ENCODE measurements around the gene AGL. TPM values are rescaled to one million over a fixed set of nuclear protein-coding genes. Genes with fewer than 3 reads are reported as not detected.
A peak's percentile ranks its signal among the peaks of the same experiment; 100 is the strongest.

AGL gene
- total and polyA plus RNA-seq, 4 experiments from 2014 or later = 9.0 to 20.5 (median 15.0) TPM

DNA sequence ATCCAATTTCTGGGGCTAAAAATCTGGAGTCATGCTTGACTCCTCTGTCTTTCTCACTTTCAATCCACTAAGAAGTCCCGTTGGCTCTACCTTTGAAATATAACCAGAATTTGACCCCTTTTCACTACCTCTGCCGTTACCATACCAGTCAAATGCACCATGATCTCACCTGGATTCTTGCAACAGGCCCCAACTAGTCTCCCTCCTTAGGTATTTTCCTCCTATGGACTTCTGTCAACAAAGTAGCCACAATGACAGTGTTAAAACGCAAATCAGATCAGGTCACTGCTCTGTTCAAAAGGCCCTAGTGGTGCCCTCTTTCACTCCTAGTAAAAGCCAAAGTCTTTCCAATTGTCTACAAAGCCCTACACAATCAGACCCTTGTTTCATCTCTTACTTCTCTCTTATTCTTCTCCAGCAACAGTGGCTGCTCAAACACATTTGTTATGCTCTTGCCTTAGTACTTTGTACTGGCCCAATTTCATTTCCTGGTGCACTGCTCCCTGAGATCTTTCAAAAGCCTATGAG lies 35.7 kb upstream of the AGL start:
- CTCF ChIA-PET (ENCODE audit: partially characterized antibody) = no interaction called here
- no peaks in the 10 kb centered on the region for H3K36me3 Mint-ChIP-seq
- H3K4me1 Mint-ChIP-seq = no peaks in the 10 kb centered on the region

DNA sequence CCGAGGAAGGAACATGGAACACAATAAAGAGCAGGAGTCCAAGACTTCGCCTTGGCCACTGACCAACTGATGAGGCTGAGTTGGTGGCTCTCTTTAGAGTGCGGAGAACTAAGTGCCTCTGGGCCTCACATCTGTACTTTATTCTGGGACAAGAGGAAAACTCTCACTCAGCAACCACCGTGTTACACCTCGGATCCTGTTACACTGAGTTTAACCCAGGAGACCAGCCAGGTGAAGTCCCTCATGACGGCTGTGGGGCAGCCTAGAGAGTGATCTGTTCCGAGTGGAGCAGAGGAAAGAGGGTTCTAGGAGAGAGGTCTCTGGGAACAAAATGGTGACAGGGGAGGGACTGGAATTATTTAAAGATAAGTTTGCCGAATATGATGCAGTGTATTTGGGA lies 33.5 kb upstream of the AGL start:
- Histone ChIP-seq H3K9me3 (ENCODE audit: control insufficient read depth in 1 of 2, low read length in 2 of 2) (no peaks in the 10 kb centered on the region), H3K36me3 (ENCODE audit: insufficient read depth, low read length) (no peaks in the 10 kb centered on the region), H3K4me1 (ENCODE audit: insufficient read depth, low read length) (peaks cover 15% of the 10 kb centered on the region), H3K27me3 (ENCODE audit: insufficient read depth, low read length) (no peaks in the 10 kb centered on the region), H3K27ac (ENCODE audit: low read depth, low read length) (no peak overlapping the region), H3K4me3 (ENCODE audit: low read length in 2 of 2) (no peak overlapping the region)
- H3K36me3 Mint-ChIP-seq = no peaks in the 10 kb centered on the region
- CTCF ChIA-PET (ENCODE audit: partially characterized antibody) = no interaction called here
- POLR2A ChIA-PET (ENCODE audit: partially characterized antibody) = no interaction called here
- intact Hi-C loops (cut with micrococcal nuclease) = no loop called here
- H3K9me3 Mint-ChIP-seq = no peaks in the 10 kb centered on the region
- H3K4me1 Mint-ChIP-seq = peaks cover 5 to 13% (median 10%) of the 10 kb centered on the region in 4 donors
- H3K27ac Mint-ChIP-seq = peak overlapping the region in 1 of 7 donors; percentile 38
- no peak overlapping the region for H3K4me3 Mint-ChIP-seq
- peaks cover 2 to 8% of the 10 kb centered on the region in 2 donors for H3K27me3 Mint-ChIP-seq
- no peak for DNase-seq

More for the DNA sequence above, 35.7 kb upstream of the AGL start:
- H3K36me3 ChIP-seq (ENCODE audit: insufficient read depth, low read length) = no peaks in the 10 kb centered on the region
- DNase-seq = no peak
- POLR2A ChIA-PET (ENCODE audit: partially characterized antibody) = no interaction called here
- H3K27ac Mint-ChIP-seq = no peak overlapping the region
- intact Hi-C loops (cut with micrococcal nuclease) = no loop called here
- no peak overlapping the region for H3K27ac ChIP-seq (ENCODE audit: low read depth, low read length)
- H3K27me3 Mint-ChIP-seq = peaks cover 2 to 11% of the 10 kb centered on the region in 2 donors
- H3K27me3 ChIP-seq (ENCODE audit: insufficient read depth, low read length) = no peaks in the 10 kb centered on the region
- H3K9me3 Mint-ChIP-seq = no peaks in the 10 kb centered on the region
- H3K9me3 ChIP-seq (ENCODE audit: control insufficient read depth in 1 of 2, low read length in 2 of 2) = no peaks in the 10 kb centered on the region
- H3K4me1 ChIP-seq (ENCODE audit: insufficient read depth, low read length) = no peaks in the 10 kb centered on the region
- no peak overlapping the region for H3K4me3 Mint-ChIP-seq
- H3K4me3 ChIP-seq (ENCODE audit: low read length in 2 of 2) = no peak overlapping the region

GRCh38 chr1:99818063-99818699 lies 32.0 kb upstream of the AGL start:
- no peaks in the 10 kb centered on the region for H3K9me3 Mint-ChIP-seq
- no peaks in the 10 kb centered on the region for H3K27me3 ChIP-seq (ENCODE audit: insufficient read depth, low read length)
- CTCF ChIA-PET (ENCODE audit: partially characterized antibody) = no interaction called here
- H3K4me3 Mint-ChIP-seq = no peak overlapping the region
- H3K27ac ChIP-seq (ENCODE audit: low read depth, low read length) = no peak overlapping the region
- no peak for DNase-seq
- H3K27me3 Mint-ChIP-seq = peaks cover 1 to 7% of the 10 kb centered on the region in 2 donors
- intact Hi-C loops (cut with micrococcal nuclease) = no loop called here
- H3K36me3 ChIP-seq (ENCODE audit: insufficient read depth, low read length) = no peaks in the 10 kb centered on the region
- POLR2A ChIA-PET (ENCODE audit: partially characterized antibody) = no interaction called here
- no peaks in the 10 kb centered on the region for H3K36me3 Mint-ChIP-seq
- H3K27ac Mint-ChIP-seq = no peak overlapping the region
- H3K4me1 ChIP-seq (ENCODE audit: insufficient read depth, low read length) = peaks cover 15% of the 10 kb centered on the region
- no peaks in the 10 kb centered on the region for H3K9me3 ChIP-seq (ENCODE audit: control insufficient read depth in 1 of 2, low read length in 2 of 2)
- H3K4me3 ChIP-seq (ENCODE audit: low read length in 2 of 2) = no peak overlapping the region
- peaks cover 7 to 18% (median 14%) of the 10 kb centered on the region in 4 donors for H3K4me1 Mint-ChIP-seq

DNA sequence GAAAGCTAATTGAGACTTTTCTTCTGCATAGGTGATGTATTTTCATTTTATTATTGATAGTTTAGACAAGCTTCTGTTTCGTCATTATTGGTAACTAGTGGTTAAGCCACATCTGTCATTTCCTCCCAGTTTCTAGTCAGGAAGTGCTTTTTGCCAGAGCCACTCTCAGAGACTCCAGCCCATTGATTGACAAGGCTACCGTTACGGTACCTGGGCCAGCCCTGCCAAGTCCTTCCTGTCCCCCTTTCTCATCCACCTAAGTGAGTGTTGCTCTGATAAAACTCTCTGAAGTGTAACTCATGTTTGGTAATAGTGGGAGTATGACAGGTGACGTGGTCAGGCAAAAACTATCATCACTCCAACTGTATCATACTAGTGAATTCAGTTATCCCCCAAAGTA lies 29.6 kb upstream of the AGL start:
- Histone ChIP-seq H3K9me3 (ENCODE audit: control insufficient read depth in 1 of 2, low read length in 2 of 2) (peaks cover 0 to 5% of the 10 kb centered on the region in 2 donors), H3K27ac (ENCODE audit: low read depth, low read length) (no peak overlapping the region), H3K36me3 (ENCODE audit: insufficient read depth, low read length) (no peaks in the 10 kb centered on the region), H3K4me1 (ENCODE audit: insufficient read depth, low read length) (peaks cover 15% of the 10 kb centered on the region), H3K27me3 (ENCODE audit: insufficient read depth, low read length) (no peaks in the 10 kb centered on the region), H3K4me3 (ENCODE audit: low read length in 2 of 2) (no peak overlapping the region)
- Mint-ChIP-seq H3K36me3 (no peaks in the 10 kb centered on the region), H3K4me3 (peak overlapping the region in 6 of 8 donors; percentile 4 to 69 (median 29)), H3K4me1 (peaks cover 7 to 18% (median 14%) of the 10 kb centered on the region in 4 donors), H3K27ac (peak overlapping the region in 5 of 7 donors; percentile 54 to 93 (median 73)), H3K9me3 (peaks cover 0 to 6% (median 0%) of the 10 kb centered on the region in 8 donors), H3K27me3 (peaks cover 3 to 6% of the 10 kb centered on the region in 2 donors)
- CTCF ChIA-PET (ENCODE audit: partially characterized antibody) = no interaction called here
- POLR2A ChIA-PET (ENCODE audit: partially characterized antibody) = no interaction called here
- intact Hi-C loops (cut with micrococcal nuclease) = no loop called here
- DNase-seq = peak in 4 of 5 donors; percentile 32 to 51 (median 42)

DNA sequence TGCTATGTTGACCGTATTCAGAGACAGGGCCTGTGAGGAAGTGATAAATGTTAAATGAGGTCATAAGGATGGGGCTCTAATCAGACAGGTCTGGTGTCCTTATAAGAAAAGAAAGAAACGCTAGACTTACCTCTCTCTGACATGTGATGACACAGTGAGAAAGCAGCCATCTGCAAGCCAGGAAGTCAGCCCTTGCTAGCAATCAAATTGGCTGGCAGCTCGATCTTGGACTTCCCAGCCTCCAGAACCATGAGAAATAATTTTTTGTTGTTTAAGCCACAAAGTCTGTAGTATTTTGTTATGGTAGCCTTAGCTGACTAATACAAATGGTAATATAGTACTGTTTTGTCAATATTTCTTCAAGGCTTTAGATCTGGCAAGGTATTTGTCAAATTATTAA lies 25.1 kb upstream of the AGL start:
- H3K27ac Mint-ChIP-seq = no peak overlapping the region
- H3K4me3 ChIP-seq (ENCODE audit: low read length in 2 of 2) = no peak overlapping the region
- peaks cover 8% of the 10 kb centered on the region for H3K4me1 ChIP-seq (ENCODE audit: insufficient read depth, low read length)
- peaks cover 7 to 14% (median 11%) of the 10 kb centered on the region in 4 donors for H3K4me1 Mint-ChIP-seq
- peaks cover 0 to 5% of the 10 kb centered on the region in 2 donors for H3K9me3 ChIP-seq (ENCODE audit: control insufficient read depth in 1 of 2, low read length in 2 of 2)
- H3K4me3 Mint-ChIP-seq = no peak overlapping the region
- H3K9me3 Mint-ChIP-seq = peaks cover 0 to 6% (median 1%) of the 10 kb centered on the region in 8 donors
- POLR2A ChIA-PET (ENCODE audit: partially characterized antibody) = no interaction called here
- intact Hi-C loops (cut with micrococcal nuclease) = no loop called here
- CTCF ChIA-PET (ENCODE audit: partially characterized antibody) = no interaction called here
- H3K36me3 ChIP-seq (ENCODE audit: insufficient read depth, low read length) = no peaks in the 10 kb centered on the region
- no peak for DNase-seq
- no peaks in the 10 kb centered on the region for H3K36me3 Mint-ChIP-seq
- H3K27me3 ChIP-seq (ENCODE audit: insufficient read depth, low read length) = no peaks in the 10 kb centered on the region
- peaks cover 4 to 6% of the 10 kb centered on the region in 2 donors for H3K27me3 Mint-ChIP-seq
- no peak overlapping the region for H3K27ac ChIP-seq (ENCODE audit: low read depth, low read length)

DNA sequence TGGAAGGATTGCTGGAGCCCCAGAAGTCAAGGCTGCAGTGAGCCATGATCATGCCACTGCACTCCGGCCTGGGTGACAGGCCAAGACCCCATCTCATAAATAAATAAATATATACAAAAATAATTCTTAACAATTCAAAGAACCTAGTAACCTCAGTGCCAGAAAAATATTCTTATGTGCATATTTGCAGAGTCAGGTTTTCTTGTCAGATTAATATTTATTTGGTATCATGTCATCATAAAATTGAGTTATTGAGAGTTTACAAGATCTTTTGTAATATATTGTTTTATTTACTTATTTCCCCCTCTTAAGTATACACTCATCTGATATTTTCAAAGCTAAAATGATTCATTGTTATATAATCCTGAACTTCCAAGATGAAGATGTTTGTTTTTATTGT lies 24.5 kb upstream of the AGL start:
- no peak overlapping the region for H3K27ac Mint-ChIP-seq

GRCh38 chr1:99827970-99828369 lies 22.2 kb upstream of the AGL start:
- no peaks in the 10 kb centered on the region for H3K36me3 ChIP-seq (ENCODE audit: insufficient read depth, low read length)
- no peak overlapping the region for H3K4me3 ChIP-seq (ENCODE audit: low read length in 2 of 2)
- ChIA-PET POLR2A (ENCODE audit: partially characterized antibody) (interaction anchor here (0.8 to 1.5 kb wide), 2 partner anchors 12 to 21 kb away, joined by 3 read pairs; no protein-coding TSS in a partner anchor), CTCF (ENCODE audit: partially characterized antibody) (no interaction called here)
- no peaks in the 10 kb centered on the region for H3K36me3 Mint-ChIP-seq
- H3K9me3 ChIP-seq (ENCODE audit: control insufficient read depth in 1 of 2, low read length in 2 of 2) = peaks cover 0 to 5% of the 10 kb centered on the region in 2 donors
- H3K4me1 Mint-ChIP-seq = peaks cover 0 to 2% (median 0%) of the 10 kb centered on the region in 4 donors
- no peak overlapping the region for H3K27ac Mint-ChIP-seq
- H3K9me3 Mint-ChIP-seq = peaks cover 0 to 10% (median 2%) of the 10 kb centered on the region in 8 donors
- H3K27me3 ChIP-seq (ENCODE audit: insufficient read depth, low read length) = no peaks in the 10 kb centered on the region
- H3K4me3 Mint-ChIP-seq = no peak overlapping the region
- H3K4me1 ChIP-seq (ENCODE audit: insufficient read depth, low read length) = no peaks in the 10 kb centered on the region
- H3K27me3 Mint-ChIP-seq = peaks cover 6% of the 10 kb centered on the region in 2 donors
- intact Hi-C loops (cut with micrococcal nuclease) = no loop called here
- no peak overlapping the region for H3K27ac ChIP-seq (ENCODE audit: low read depth, low read length)
- no peak for DNase-seq

More for the DNA sequence above, 24.5 kb upstream of the AGL start:
- no peak overlapping the region for H3K4me3 ChIP-seq (ENCODE audit: low read length in 2 of 2)
- H3K36me3 ChIP-seq (ENCODE audit: insufficient read depth, low read length) = no peaks in the 10 kb centered on the region
- no peaks in the 10 kb centered on the region for H3K36me3 Mint-ChIP-seq
- no peak for DNase-seq
- H3K4me1 Mint-ChIP-seq = peaks cover 3 to 9% (median 6%) of the 10 kb centered on the region in 4 donors
- peaks cover 0 to 5% of the 10 kb centered on the region in 2 donors for H3K9me3 ChIP-seq (ENCODE audit: control insufficient read depth in 1 of 2, low read length in 2 of 2)
- H3K27me3 Mint-ChIP-seq = peaks cover 6 to 8% of the 10 kb centered on the region in 2 donors
- intact Hi-C loops (cut with micrococcal nuclease) = no loop called here
- peaks cover 2% of the 10 kb centered on the region for H3K4me1 ChIP-seq (ENCODE audit: insufficient read depth, low read length)
- POLR2A ChIA-PET (ENCODE audit: partially characterized antibody) = no interaction called here
- CTCF ChIA-PET (ENCODE audit: partially characterized antibody) = no interaction called here
- H3K27me3 ChIP-seq (ENCODE audit: insufficient read depth, low read length) = no peaks in the 10 kb centered on the region
- H3K27ac ChIP-seq (ENCODE audit: low read depth, low read length) = no peak overlapping the region
- H3K4me3 Mint-ChIP-seq = no peak overlapping the region
- H3K9me3 Mint-ChIP-seq = peaks cover 0 to 6% (median 1%) of the 10 kb centered on the region in 8 donors
